ENCODE measurements around the gene KCNIP1.

- TF ChIP-seq ZFX (IDR thresholded peaks at IDR 0.05): no peak
- no peak for TF ChIP-seq POLR2AphosphoS5 (IDR thresholded peaks at IDR 0.05; ENCODE audit: low read depth, low read length)
- TF ChIP-seq POLR2A (IDR thresholded peaks at IDR 0.05; ENCODE audit: borderline replicate concordance, extremely low read depth, insufficient read depth, insufficient read length): no peak
- no peak for TF ChIP-seq YY1 (IDR thresholded peaks at IDR 0.05; ENCODE audit: extremely low read depth, insufficient replicate concordance, low read depth, low read length)
- no peak for TF ChIP-seq CTCF (IDR thresholded peaks at IDR 0.05 in 2 of 3, conservative IDR thresholded peaks at IDR 0.05 in 1 of 3; ENCODE audit: borderline replicate concordance in 1 of 3, insufficient read depth in 1 of 3, low read depth in 2 of 3, low read length in 2 of 3)
- no peak for TF ChIP-seq ZNF274 (IDR thresholded peaks at IDR 0.05; ENCODE audit: low read depth, low read length)
Measured at GRCh38 chr5:170656346-170656745, 152.5 kb downstream of the KCNIP1 start.
